Fibroblast of lung (primary cell): ENCODE data around the gene NDUFS2.

Source experiments
- EZH2 ChIP-seq: IDR thresholded peaks from 2 replicates; pipeline ENCODE4 v1.5.1; 2012; ENCODE audit warnings: low read length, control low read depth, mild to moderate bottlenecking; ENCODE audit errors: missing control alignments
- TF ChIP-seq, protein P1 (sequence below), 2 donors: IDR thresholded peaks in 1 of 2; conservative IDR thresholded peaks in 1 of 2; 1 replicate in 1 of 2; 2 replicates in 1 of 2; pipeline ENCODE4 v1.5.1; 2011 to 2012; ENCODE audit warnings: low read length in 2 of 2, control low read depth in 1 of 2, inconsistent platforms in 1 of 2, low read depth in 1 of 2, mild to moderate bottlenecking in 1 of 2

DNA sequence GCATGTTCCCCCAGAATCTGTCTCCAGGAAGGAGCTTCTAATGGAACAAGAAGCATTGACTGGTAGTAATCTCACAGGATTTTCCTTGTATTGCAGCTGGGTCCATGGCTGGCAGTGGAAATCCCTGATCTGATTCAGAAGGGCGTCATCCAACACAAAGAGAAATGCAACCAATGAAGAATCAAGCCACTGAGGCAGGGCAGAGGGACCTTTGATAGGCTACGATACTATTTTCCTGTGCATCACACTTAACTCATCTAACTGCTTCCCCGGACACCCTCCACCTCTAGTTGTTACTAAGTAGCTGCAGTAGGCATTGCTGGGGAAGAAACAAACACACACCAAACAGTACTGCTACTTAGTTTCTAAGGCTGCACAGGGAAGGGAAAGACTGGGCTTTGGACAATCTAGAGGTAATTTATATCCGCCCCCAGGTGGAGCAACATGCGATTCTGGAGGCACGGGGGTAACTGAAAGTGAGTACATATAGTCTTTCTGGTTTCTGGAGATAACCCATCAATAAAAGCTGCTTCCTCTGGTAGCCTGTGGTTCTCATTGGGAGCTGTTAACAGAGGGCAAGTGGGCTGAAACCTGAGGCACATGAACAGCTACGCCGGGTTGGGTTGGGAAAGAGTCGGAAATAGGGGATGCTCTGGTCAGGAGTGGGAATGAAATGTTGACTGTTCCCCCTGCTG lies 43.7 kb upstream of the NDUFS2 start:
- TF ChIP-seq, protein P1, sequence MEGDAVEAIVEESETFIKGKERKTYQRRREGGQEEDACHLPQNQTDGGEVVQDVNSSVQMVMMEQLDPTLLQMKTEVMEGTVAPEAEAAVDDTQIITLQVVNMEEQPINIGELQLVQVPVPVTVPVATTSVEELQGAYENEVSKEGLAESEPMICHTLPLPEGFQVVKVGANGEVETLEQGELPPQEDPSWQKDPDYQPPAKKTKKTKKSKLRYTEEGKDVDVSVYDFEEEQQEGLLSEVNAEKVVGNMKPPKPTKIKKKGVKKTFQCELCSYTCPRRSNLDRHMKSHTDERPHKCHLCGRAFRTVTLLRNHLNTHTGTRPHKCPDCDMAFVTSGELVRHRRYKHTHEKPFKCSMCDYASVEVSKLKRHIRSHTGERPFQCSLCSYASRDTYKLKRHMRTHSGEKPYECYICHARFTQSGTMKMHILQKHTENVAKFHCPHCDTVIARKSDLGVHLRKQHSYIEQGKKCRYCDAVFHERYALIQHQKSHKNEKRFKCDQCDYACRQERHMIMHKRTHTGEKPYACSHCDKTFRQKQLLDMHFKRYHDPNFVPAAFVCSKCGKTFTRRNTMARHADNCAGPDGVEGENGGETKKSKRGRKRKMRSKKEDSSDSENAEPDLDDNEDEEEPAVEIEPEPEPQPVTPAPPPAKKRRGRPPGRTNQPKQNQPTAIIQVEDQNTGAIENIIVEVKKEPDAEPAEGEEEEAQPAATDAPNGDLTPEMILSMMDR (conservative IDR thresholded peaks at IDR 0.05 in 1 of 2, IDR thresholded peaks at IDR 0.05 in 1 of 2; ENCODE audit: low read depth in 1 of 2, low read length in 2 of 2) = no peak
- TF ChIP-seq EZH2 = no peak
